ENCODE results near the gene ATP2B2. TPM values are rescaled to one million over a fixed set of nuclear protein-coding genes. Genes with fewer than 3 reads are reported as not detected.

ATP2B2 gene
- total and polyA plus RNA-seq, 2 donors (not counting 1 experiment from before 2014, with no cell fraction given), result not detected

DNA sequence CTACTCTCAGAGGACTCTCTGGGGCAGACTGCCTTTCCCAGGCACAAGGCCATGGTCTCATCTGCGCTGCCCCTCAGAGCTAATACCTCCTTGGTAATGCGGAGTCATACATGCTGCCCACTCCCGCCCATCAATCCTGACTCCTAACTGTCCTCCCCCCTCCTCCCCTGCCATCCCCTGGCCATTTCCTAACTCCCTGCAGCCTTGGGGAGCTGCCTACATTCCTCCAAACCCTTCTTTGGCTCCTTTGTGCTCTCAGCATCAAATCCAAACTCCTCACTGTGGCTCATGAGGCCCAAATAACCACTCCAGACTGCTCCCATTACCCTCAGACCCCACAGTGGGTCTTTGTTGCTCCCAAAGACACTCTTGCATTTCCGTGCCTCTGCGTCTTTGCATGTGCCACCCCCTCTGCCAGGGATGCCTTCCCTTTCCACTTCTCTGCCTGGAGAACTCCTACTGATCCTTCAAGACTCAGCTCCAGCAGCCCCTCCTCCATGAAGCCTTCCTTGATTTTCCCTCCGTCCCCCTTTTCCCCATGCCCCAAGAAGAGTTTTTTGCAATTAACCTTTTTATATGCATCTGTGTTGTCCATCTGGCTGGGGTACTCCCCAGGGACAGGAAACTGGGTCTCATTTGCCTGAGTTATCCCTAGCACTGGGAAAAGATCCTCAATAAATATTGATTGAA is 5.5 kb upstream of the ATP2B2 start:
- TF ChIP-seq, protein P1, sequence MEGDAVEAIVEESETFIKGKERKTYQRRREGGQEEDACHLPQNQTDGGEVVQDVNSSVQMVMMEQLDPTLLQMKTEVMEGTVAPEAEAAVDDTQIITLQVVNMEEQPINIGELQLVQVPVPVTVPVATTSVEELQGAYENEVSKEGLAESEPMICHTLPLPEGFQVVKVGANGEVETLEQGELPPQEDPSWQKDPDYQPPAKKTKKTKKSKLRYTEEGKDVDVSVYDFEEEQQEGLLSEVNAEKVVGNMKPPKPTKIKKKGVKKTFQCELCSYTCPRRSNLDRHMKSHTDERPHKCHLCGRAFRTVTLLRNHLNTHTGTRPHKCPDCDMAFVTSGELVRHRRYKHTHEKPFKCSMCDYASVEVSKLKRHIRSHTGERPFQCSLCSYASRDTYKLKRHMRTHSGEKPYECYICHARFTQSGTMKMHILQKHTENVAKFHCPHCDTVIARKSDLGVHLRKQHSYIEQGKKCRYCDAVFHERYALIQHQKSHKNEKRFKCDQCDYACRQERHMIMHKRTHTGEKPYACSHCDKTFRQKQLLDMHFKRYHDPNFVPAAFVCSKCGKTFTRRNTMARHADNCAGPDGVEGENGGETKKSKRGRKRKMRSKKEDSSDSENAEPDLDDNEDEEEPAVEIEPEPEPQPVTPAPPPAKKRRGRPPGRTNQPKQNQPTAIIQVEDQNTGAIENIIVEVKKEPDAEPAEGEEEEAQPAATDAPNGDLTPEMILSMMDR (IDR thresholded peaks at IDR 0.05), result no peak
- no peak for TF ChIP-seq EZH2 (IDR thresholded peaks at IDR 0.05; ENCODE audit: borderline replicate concordance, insufficient read depth, low read depth, low read length, poor library complexity, severe bottlenecking)
- no peak for ATAC-seq (ENCODE audit: low read depth)

DNA sequence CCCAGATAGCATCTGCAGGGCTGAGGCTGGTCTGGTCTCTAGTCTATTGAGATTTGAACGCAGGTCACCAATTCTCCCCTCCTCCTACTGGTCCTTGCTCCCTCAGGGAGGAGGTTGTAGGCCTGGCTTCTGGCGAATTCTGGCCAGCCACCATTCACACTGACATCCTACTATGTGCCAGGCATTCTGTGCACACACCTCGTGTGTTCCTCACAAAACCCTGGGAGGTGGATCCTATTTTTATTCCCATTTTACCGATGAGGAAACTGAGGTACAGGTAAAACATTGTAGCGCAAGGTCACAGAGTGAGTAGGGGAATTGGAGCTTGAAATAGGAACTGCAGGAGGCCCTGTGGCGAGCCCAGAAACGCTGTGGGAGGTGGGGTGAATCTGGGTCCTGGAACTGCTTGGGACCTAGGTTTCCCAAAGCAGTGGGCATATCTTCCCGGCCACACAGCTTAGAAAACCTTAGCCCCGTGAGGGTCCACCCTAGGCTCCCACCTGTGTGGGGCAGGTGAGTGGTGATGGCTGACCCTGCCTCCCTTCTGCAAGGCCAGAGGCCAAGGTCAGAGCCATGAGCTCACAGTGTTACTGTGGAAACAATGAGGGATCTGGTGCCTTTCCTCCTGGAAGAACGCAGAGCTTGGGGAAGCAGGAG is 4.8 kb upstream of the ATP2B2 start:
- H3K4me3 ChIP-seq (ENCODE audit: control extremely low read depth in 1 of 5, extremely low read depth in 1 of 5, insufficient read depth in 1 of 5, low read depth in 2 of 5, low read length in 4 of 5), result no peak overlapping the region
- DNase-seq, result no peak
- Mint-ChIP-seq H3K4me3 (no peak overlapping the region), H3K27ac (no peak overlapping the region), H3K4me1 (peaks cover 3% of the 10 kb centered on the region), H3K9me3 (ENCODE audit: insufficient read depth) (no peaks in the 10 kb centered on the region), H3K27me3 (peaks cover 6% of the 10 kb centered on the region)
- ChIA-PET CTCF (no interaction called here), POLR2A (no interaction called here)
- H3K9ac ChIP-seq (ENCODE audit: low read length), result no peak overlapping the region
- TF ChIP-seq, protein P1 (IDR thresholded peaks at IDR 0.05), result no peak
- no peak for TF ChIP-seq EZH2 (IDR thresholded peaks at IDR 0.05; ENCODE audit: borderline replicate concordance, insufficient read depth, low read depth, low read length, poor library complexity, severe bottlenecking)
- H3K27me3 ChIP-seq (replicated peaks in 1 of 4; ENCODE audit: control extremely low read depth in 1 of 4, control insufficient read depth in 3 of 4, insufficient read depth in 4 of 4, low read length in 3 of 4), result peaks cover 0 to 11% (median 3%) of the 10 kb centered on the region in 4 experiments
- no peak overlapping the region for H3K4me2 ChIP-seq (replicated peaks; ENCODE audit: low read depth, low read length, poor library complexity, severe bottlenecking)
- H4K20me1 ChIP-seq (ENCODE audit: control insufficient read depth, insufficient read depth, low read length, poor library complexity, severe bottlenecking), result no peaks in the 10 kb centered on the region
- no peak overlapping the region for H2AFZ ChIP-seq (ENCODE audit: insufficient read depth, low read depth, low read length, poor library complexity, severe bottlenecking)
- no peaks in the 10 kb centered on the region for H3K79me2 ChIP-seq (ENCODE audit: control insufficient read depth, insufficient read depth, low read length)
- no peaks in the 10 kb centered on the region for H3K9me3 ChIP-seq (ENCODE audit: control extremely low read depth in 1 of 3, control insufficient read depth in 2 of 3, insufficient read depth in 1 of 3, low read length in 2 of 3)
- 86% methylated on average over 10 of the region's 10 CpGs for WGBS (ENCODE audit: insufficient coverage)
- H3K4me1 ChIP-seq (ENCODE audit: control insufficient read depth in 2 of 2, insufficient read depth in 2 of 2, low read length in 2 of 2), result peaks cover 1 to 2% of the 10 kb centered on the region in 2 donors
- intact Hi-C loops (cut with micrococcal nuclease), result no loop called here
- H3K27ac ChIP-seq (ENCODE audit: low read length in 2 of 2), result no peak overlapping the region
- H3K36me3 ChIP-seq (replicated peaks in 1 of 2; ENCODE audit: control extremely low read depth in 1 of 2, control insufficient read depth in 1 of 2, extremely low read depth in 1 of 2, insufficient read depth in 2 of 2, low read length in 1 of 2), result no peaks in the 10 kb centered on the region
- ATAC-seq (ENCODE audit: low read depth), result no peak

More for the DNA sequence above, 5.5 kb upstream of the ATP2B2 start:
- Histone ChIP-seq H3K27ac (ENCODE audit: low read length in 2 of 2) (no peak overlapping the region), H3K79me2 (ENCODE audit: control insufficient read depth, insufficient read depth, low read length) (no peaks in the 10 kb centered on the region), H3K27me3 (replicated peaks in 1 of 4; ENCODE audit: control extremely low read depth in 1 of 4, control insufficient read depth in 3 of 4, insufficient read depth in 4 of 4, low read length in 3 of 4) (peaks cover 0 to 6% (median under 1%) of the 10 kb centered on the region in 4 experiments), H4K20me1 (ENCODE audit: control insufficient read depth, insufficient read depth, low read length, poor library complexity, severe bottlenecking) (no peaks in the 10 kb centered on the region), H2AFZ (ENCODE audit: insufficient read depth, low read depth, low read length, poor library complexity, severe bottlenecking) (no peak overlapping the region), H3K4me2 (replicated peaks; ENCODE audit: low read depth, low read length, poor library complexity, severe bottlenecking) (no peak overlapping the region), H3K9ac (ENCODE audit: low read length) (no peak overlapping the region), H3K4me3 (ENCODE audit: control extremely low read depth in 1 of 5, extremely low read depth in 1 of 5, insufficient read depth in 1 of 5, low read depth in 2 of 5, low read length in 4 of 5) (no peak overlapping the region), H3K4me1 (ENCODE audit: control insufficient read depth in 2 of 2, insufficient read depth in 2 of 2, low read length in 2 of 2) (no peaks in the 10 kb centered on the region), H3K9me3 (ENCODE audit: control extremely low read depth in 1 of 3, control insufficient read depth in 2 of 3, insufficient read depth in 1 of 3, low read length in 2 of 3) (no peaks in the 10 kb centered on the region), H3K36me3 (replicated peaks in 1 of 2; ENCODE audit: control extremely low read depth in 1 of 2, control insufficient read depth in 1 of 2, extremely low read depth in 1 of 2, insufficient read depth in 2 of 2, low read length in 1 of 2) (no peaks in the 10 kb centered on the region)
- POLR2A ChIA-PET, result no interaction called here
- H3K4me3 Mint-ChIP-seq, result no peak overlapping the region
- H3K27me3 Mint-ChIP-seq, result peaks cover 6% of the 10 kb centered on the region
- no peak overlapping the region for H3K27ac Mint-ChIP-seq
- CTCF ChIA-PET, result no interaction called here
- H3K9me3 Mint-ChIP-seq (ENCODE audit: insufficient read depth), result no peaks in the 10 kb centered on the region
- intact Hi-C loops (cut with micrococcal nuclease), result no loop called here
- peaks cover under 1% of the 10 kb centered on the region for H3K4me1 Mint-ChIP-seq
- WGBS (ENCODE audit: insufficient coverage), result 98% methylated on average over 5 of the region's 6 CpGs
- no peak for DNase-seq

Data from B cell (primary cell).